ENCODE results near the gene RBL2.
"Not testable (repeated sequence)": the region's sequence is repeated elsewhere in the genome, so short reads cannot be mapped to it uniquely, and the experiment has no call there.

The RBL2 gene

GRCh38 chr16:53434377-53435065, at the start of gene RBL2:
TSS of gene RBL2 (plus strand) at chr16:53434471. CDS start at chr16:53434557, 86 bp downstream.
- in situ Hi-C loops (cut with HindIII; ENCODE audit: low sequenced_read_pairs): no loop called here

DNA sequence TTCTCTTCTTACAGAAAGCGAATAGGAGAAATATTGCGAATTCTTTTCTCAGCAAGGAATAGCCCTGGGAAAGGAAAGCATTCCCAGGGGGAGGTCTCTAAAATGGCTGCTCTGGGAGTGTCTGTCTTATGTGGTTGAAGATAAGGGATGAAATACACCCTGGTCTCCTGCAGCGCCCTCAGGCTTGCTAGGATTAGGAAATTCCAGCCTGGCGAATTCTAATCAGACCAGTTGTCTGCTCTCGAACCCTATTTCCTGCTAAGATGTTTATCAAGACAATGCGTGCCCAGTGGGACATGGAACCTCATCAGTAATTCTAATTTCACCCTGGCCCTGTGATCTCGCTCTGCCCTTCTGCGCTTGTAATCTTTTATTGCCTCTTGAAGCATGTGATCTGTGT, 49.7 kb upstream of the RBL2 start:
- in situ Hi-C loops (cut with HindIII; ENCODE audit: low sequenced_read_pairs): not testable (repeated sequence)

DNA sequence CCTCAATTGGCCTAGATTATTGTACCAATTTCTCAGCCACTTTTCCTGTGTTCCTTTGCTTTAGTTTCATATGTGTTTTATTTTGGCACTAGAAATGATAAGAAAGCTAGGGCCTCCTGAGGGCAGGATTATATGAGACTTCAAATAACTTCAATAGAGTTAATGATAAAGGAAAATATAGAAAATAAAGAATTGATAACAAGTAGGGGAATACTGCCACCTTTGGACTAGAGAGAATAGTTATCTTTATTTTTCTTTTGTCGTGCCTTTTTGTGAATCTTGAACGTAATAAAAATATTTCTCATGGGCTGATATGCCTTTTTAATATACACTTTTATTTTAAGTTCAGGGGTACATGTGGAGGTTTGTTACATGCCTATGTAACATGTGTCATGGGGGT, 29.3 kb upstream of the RBL2 start:
- in situ Hi-C loops (cut with HindIII; ENCODE audit: low sequenced_read_pairs): no loop called here

- in situ Hi-C loops (cut with HindIII; ENCODE audit: low sequenced_read_pairs): no loop called here
Measured at GRCh38 chr16:53412549-53412948, 21.7 kb upstream of the RBL2 start.

DNA sequence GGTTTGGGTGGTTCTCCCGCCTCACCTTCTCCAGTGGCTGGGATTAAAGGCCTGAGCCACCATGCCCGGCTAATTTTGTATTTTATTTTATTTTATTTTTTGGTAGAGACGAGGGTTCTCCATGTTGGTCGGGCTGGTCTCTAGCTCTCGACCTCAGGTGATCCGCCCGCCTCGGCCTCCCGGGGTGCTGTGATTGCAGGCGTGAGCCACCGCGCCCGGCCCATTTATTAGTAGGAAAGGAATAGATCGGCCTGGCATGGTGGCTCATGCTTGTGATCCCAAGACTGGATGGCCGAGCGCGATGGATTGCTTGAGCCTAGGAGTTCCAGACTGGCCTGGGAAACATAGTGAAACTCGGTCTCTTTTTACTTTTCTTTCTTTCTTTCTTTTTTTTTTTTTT, 20.4 kb upstream of the RBL2 start:
- in situ Hi-C loops (cut with HindIII; ENCODE audit: low sequenced_read_pairs): no loop called here

DNA sequence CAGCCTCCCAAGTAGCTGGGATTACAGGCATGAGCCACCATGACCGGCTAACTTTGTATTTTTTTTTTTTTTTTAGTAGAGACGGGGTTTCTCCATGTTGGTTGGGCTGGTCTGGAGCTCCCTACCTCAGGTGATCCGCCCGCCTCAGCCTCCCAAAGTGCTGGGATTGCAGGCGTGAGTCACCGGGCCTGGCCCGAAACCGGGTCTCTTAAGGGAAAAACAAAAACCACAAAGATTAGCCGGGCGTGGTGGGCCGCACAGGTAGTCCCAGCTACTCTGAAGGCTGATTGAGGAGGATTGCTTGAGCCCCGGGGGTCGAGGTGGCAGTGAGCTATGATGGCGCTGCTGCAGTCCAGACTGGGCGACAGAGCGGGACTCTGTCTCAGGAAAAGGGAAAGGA, 19.9 kb upstream of the RBL2 start:
- in situ Hi-C loops (cut with HindIII; ENCODE audit: low sequenced_read_pairs): no loop called here

- in situ Hi-C loops (cut with HindIII; ENCODE audit: low sequenced_read_pairs): no loop called here
Measured at GRCh38 chr16:53415504-53415903, 18.8 kb upstream of the RBL2 start.

DNA sequence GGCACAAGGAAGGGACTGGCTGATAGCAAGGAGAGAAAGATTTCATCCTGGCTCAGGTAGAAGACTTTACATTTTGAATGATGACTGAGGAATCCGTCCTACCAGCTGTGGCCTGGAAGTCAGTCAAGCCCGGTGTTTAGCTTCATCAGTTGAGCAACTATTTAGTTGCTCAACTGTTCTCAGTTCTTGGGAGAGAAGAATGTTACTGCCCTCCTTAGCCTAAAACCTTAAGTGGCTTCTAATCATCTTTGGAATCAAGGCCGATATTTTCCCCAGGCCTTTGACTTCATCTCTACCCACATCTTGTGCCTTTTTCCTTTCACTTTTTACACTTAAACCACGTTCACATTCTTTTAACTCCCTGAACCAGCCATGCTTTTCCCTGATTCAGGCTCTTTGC, 17.3 kb upstream of the RBL2 start:
- in situ Hi-C loops (cut with HindIII; ENCODE audit: low sequenced_read_pairs): no loop called here

- in situ Hi-C loops (cut with HindIII; ENCODE audit: low sequenced_read_pairs): no loop called here
Measured at GRCh38 chr16:53417976-53418375, 16.3 kb upstream of the RBL2 start.

GRCh38 chr16:53419383-53419709, 14.9 kb upstream of the RBL2 start:
- in situ Hi-C loops (cut with HindIII; ENCODE audit: low sequenced_read_pairs): not testable (repeated sequence)

GRCh38 chr16:53421248-53421647, 13.0 kb upstream of the RBL2 start:
- in situ Hi-C loops (cut with HindIII; ENCODE audit: low sequenced_read_pairs): no loop called here

GRCh38 chr16:53423968-53424367, 10.3 kb upstream of the RBL2 start:
- in situ Hi-C loops (cut with HindIII; ENCODE audit: low sequenced_read_pairs): not testable (repeated sequence)

GRCh38 chr16:53428681-53429080, 5.6 kb upstream of the RBL2 start:
- in situ Hi-C loops (cut with HindIII; ENCODE audit: low sequenced_read_pairs): no loop called here

DNA sequence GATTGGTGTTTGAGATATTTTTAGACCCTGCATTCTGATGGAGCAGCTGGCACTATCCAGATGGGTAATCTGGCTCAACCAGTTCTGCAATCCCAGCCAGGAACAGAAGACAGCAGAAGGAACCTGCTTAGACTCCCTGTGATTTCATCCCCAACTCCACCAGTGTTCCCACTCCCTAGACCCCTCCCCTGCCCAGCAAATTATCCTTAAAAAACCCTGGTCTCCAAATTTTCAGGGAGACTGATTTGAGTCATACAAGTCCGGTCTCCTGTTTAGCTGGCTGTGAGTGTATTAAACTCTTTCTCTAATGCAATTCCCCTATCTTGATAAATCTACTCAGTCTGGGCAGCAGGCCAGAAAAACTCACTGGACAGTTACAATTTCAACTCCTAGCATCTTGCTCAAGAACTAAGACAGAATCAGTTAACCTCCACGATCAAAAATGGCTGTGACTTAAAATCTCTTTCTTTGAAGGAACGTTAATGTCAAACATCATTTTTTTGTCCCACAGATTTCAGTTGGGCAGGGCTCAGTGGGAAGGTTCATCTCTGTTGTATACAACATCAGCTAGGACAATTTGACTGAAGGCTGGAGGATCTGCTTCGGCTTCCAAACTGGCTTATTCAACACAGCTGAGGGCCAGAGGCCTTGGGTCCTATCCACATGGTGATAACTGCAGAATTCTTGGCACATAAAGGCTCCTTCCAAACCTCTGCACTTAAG, 4.9 kb upstream of the RBL2 start:
- in situ Hi-C loops (cut with HindIII; ENCODE audit: low sequenced_read_pairs): no loop called here

GRCh38 chr16:53430363-53430762, 3.9 kb upstream of the RBL2 start:
- in situ Hi-C loops (cut with HindIII; ENCODE audit: low sequenced_read_pairs): no loop called here

GRCh38 chr16:53433509-53433908, 762 bp upstream of the RBL2 start:
- in situ Hi-C loops (cut with HindIII; ENCODE audit: low sequenced_read_pairs): no loop called here

DNA sequence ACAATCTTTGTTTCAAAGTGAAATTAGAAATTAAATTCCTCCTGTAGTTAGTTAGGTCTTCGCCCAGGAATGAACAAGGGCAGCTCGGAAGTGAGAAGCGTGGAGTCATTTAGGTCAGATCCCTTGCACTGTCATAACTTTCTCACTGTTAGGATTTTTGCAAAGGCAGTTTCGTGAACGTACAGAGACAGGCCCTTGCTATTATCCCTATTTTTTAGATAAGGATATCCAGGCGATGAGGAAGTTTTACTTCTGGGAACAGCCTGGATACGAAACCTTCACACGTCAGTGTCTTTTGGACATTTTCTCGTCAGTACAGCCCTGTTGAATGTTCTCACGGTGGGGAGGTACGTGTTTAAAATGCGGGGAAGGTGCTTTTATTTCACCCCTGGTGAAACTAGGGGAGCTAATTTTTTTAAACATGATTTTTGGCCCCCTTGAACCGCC, 318 bp upstream of the RBL2 start:
- in situ Hi-C loops (cut with HindIII; ENCODE audit: low sequenced_read_pairs): no loop called here

GRCh38 chr16:53435066-53435688, 906 bp downstream of the RBL2 start:
- in situ Hi-C loops (cut with HindIII; ENCODE audit: low sequenced_read_pairs): no loop called here

- in situ Hi-C loops (cut with HindIII; ENCODE audit: low sequenced_read_pairs): no loop called here
Measured at GRCh38 chr16:53440125-53440524, 5.9 kb downstream of the RBL2 start.

DNA sequence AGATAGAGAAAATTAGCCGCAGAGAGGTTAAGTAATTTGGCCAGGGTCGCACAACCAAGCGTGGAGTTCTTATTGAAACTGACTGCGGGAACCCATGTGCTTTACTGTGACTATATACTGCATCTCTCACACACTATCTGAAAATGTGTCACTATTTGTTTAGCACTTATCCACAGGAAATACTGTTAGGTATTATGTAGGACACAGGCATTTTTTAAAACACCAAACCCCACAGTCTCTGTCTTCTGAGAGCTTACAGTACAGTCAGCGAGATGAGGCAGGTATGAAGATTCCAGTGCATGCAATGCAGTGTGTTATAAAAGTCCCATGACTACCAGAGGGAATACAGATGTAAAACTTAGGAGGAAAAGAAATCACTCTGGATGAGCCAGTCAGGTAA, 11.3 kb downstream of the RBL2 start:
- in situ Hi-C loops (cut with HindIII; ENCODE audit: low sequenced_read_pairs): no loop called here

GRCh38 chr16:53446090-53446489, 11.8 kb downstream of the RBL2 start:
- in situ Hi-C loops (cut with HindIII; ENCODE audit: low sequenced_read_pairs): no loop called here

- in situ Hi-C loops (cut with HindIII; ENCODE audit: low sequenced_read_pairs): no loop called here
Measured at GRCh38 chr16:53449816-53450517, 15.7 kb downstream of the RBL2 start.
